Thyroid gland (tissue), 4 donors: ENCODE data around the gene CUL4A. TPM values are rescaled to one million over a fixed set of nuclear protein-coding genes. Genes with fewer than 3 reads are reported as not detected.

Experiments used
- DNase-seq, 2 donors: peaks; one replicate each; pipeline ENCODE4 v3.0.0-alpha.2; 2019
- H3K27ac ChIP-seq, 3 donors: fragments of 200-600 bp; sonication (generic); 1 replicate in 2 of 3; 2 replicates in 1 of 3; pipeline ENCODE4 v1.5.1; 2016 to 2019; ENCODE audit warnings: mild to moderate bottlenecking in 1 of 3, moderate library complexity in 1 of 3
- H3K27me3 ChIP-seq: fragments of 200-600 bp; sonication (generic); one replicate; pipeline ENCODE4 v1.5.1; 2019
- H3K36me3 ChIP-seq, 2 donors: fragments of 200-600 bp; sonication (generic); one replicate each; pipeline ENCODE4 v1.5.1; 2016 to 2019
- H3K4me1 ChIP-seq, 2 donors: fragments of 200-600 bp; sonication (generic); one replicate each; pipeline ENCODE4 v1.5.1; 2017 to 2019
- H3K4me3 ChIP-seq, 3 donors: fragments of 200-600 bp; sonication (generic); replicated peaks in 1 of 3; 1 replicate in 2 of 3; 2 replicates in 1 of 3; pipeline ENCODE4 v1.5.1; 2016; ENCODE audit warnings: mild to moderate bottlenecking in 1 of 3
- H3K9me3 ChIP-seq: fragments of 200-600 bp; sonication (generic); one replicate; pipeline ENCODE4 v1.5.1; 2017
- CTCF ChIP-seq, 6 experiments: fragments of 200-600 bp in 3 of 6; fragments of 450-650 bp in 3 of 6; sonication (generic) in 3 of 6; IDR thresholded peaks; one replicate each; pipeline ENCODE4 v1.5.1; 2016 to 2019; ENCODE audit warnings: antibody characterized with exemption in 6 of 6, mild to moderate bottlenecking in 2 of 6, inconsistent platforms in 1 of 6, moderate library complexity in 1 of 6
- POLR2A ChIP-seq, 2 donors: fragments of 450-650 bp; IDR thresholded peaks; one replicate each; pipeline ENCODE4 v1.6.1; 2017; ENCODE audit warnings: antibody characterized with exemption in 2 of 2, mild to moderate bottlenecking in 2 of 2, moderate library complexity in 1 of 2
- WGBS, 2 donors: methylation state at CpG; one replicate each; pipeline ENCODE4 v1.1.5; 2017; 5-methylcytosine and 5-hydroxymethylcytosine counted together
- intact Hi-C: fragments of 100-400 bp; cut with DNase I; formaldehyde crosslinking; loops from one replicate; pipeline ENCODE4 v1.15.1; 2023
- total RNA-seq, 4 donors: library from RNA; depleted of rRNA; stranded (reverse); fragments of >200 nt; gene quantifications; one replicate each; pipeline ENCODE4 v1.2.3, GENCODE V29; 2016

CUL4A gene
- total RNA-seq, 4 donors from 2014 or later = 78.9 to 131 (median 122) TPM

GRCh38 chr13:113201815-113202214 lies 7.6 kb upstream of the CUL4A start:
- Histone ChIP-seq H3K4me1 (peaks cover 7 to 8% of the 10 kb centered on the region in 2 donors), H3K27me3 (no peaks in the 10 kb centered on the region), H3K9me3 (no peaks in the 10 kb centered on the region), H3K4me3 (no peak overlapping the region), H3K36me3 (peaks cover 22 to 23% of the 10 kb centered on the region in 2 donors), H3K27ac (no peak overlapping the region)
- no peak for DNase-seq
- TF ChIP-seq CTCF (IDR thresholded peaks at IDR 0.05) = no peak
- no peak for TF ChIP-seq POLR2A (IDR thresholded peaks at IDR 0.05)
- 95 to 96% methylated on average over 2 of the region's 2 CpGs for WGBS, 2 donors
- intact Hi-C loops = no loop called here

GRCh38 chr13:113202912-113203311 lies 6.5 kb upstream of the CUL4A start:
- H3K27ac ChIP-seq = no peak overlapping the region
- intact Hi-C loops = no loop called here
- H3K9me3 ChIP-seq = no peaks in the 10 kb centered on the region
- DNase-seq = no peak
- no peaks in the 10 kb centered on the region for H3K27me3 ChIP-seq
- H3K4me1 ChIP-seq = peaks cover 17 to 19% of the 10 kb centered on the region in 2 donors
- TF ChIP-seq POLR2A (IDR thresholded peaks at IDR 0.05) (no peak), CTCF (IDR thresholded peaks at IDR 0.05) (no peak)
- WGBS, 2 donors = 92 to 94% methylated on average over 4 of the region's 4 CpGs
- no peak overlapping the region for H3K4me3 ChIP-seq
- peaks cover 11 to 12% of the 10 kb centered on the region in 2 donors for H3K36me3 ChIP-seq

- Histone ChIP-seq H3K4me1 (peaks cover 17 to 20% of the 10 kb centered on the region in 2 donors), H3K9me3 (no peaks in the 10 kb centered on the region), H3K27me3 (no peaks in the 10 kb centered on the region), H3K27ac (no peak overlapping the region), H3K36me3 (peaks cover 5 to 8% of the 10 kb centered on the region in 2 donors), H3K4me3 (no peak overlapping the region)
- intact Hi-C loops = no loop called here
- TF ChIP-seq POLR2A (IDR thresholded peaks at IDR 0.05) (no peak), CTCF (IDR thresholded peaks at IDR 0.05) (no peak)
- WGBS, 2 donors = 90 to 97% methylated on average over 12 of the region's 12 CpGs
- no peak for DNase-seq
Observed at GRCh38 chr13:113203507-113204377, 5.7 kb upstream of the CUL4A start.

GRCh38 chr13:113204378-113204734 lies 5.1 kb upstream of the CUL4A start:
- H3K36me3 ChIP-seq = peaks cover 2% of the 10 kb centered on the region in 2 donors
- no peak for DNase-seq
- no peak for TF ChIP-seq POLR2A (IDR thresholded peaks at IDR 0.05)
- no peak for TF ChIP-seq CTCF (IDR thresholded peaks at IDR 0.05)
- no peak overlapping the region for H3K27ac ChIP-seq
- H3K27me3 ChIP-seq = no peaks in the 10 kb centered on the region
- intact Hi-C loops = no loop called here
- H3K4me3 ChIP-seq = no peak overlapping the region
- WGBS, 2 donors = 90 to 100% methylated on average over 1 to 5 of the region's 5 CpGs
- H3K9me3 ChIP-seq = no peaks in the 10 kb centered on the region
- H3K4me1 ChIP-seq = peaks cover 17 to 20% of the 10 kb centered on the region in 2 donors

- Histone ChIP-seq H3K4me3 (no peak overlapping the region), H3K36me3 (no peaks in the 10 kb centered on the region), H3K27me3 (no peaks in the 10 kb centered on the region), H3K27ac (no peak overlapping the region), H3K4me1 (peaks cover 18 to 20% of the 10 kb centered on the region in 2 donors), H3K9me3 (no peaks in the 10 kb centered on the region)
- DNase-seq = no peak
- WGBS, 2 donors = 76 to 89% methylated on average over 5 of the region's 5 CpGs
- intact Hi-C loops = loop anchor here (5.0 kb wide), 1 partner anchor 48 kb away; the partner anchor contains the start of gene PROZ
- TF ChIP-seq POLR2A (IDR thresholded peaks at IDR 0.05) (no peak), CTCF (IDR thresholded peaks at IDR 0.05) (no peak)
Observed at GRCh38 chr13:113205428-113205931, 3.9 kb upstream of the CUL4A start.
